Forelimb muscle (tissue), 1 donor: Measurements from ENCODE around the gene C19orf25. TPM values are rescaled to one million over a fixed set of nuclear protein-coding genes. Genes with fewer than 3 reads are reported as not detected.
A peak's percentile ranks its signal among the peaks of the same experiment; 100 is the strongest.

Experiments used
- DNase-seq: peaks from one replicate; pipeline ENCODE4 v3.0.0-alpha.2; 2013; ENCODE audit warnings: low read depth
- polyA plus RNA-seq: library from polyadenylated mRNA; unstranded; fragments of 120-200 nt; gene quantifications from one replicate; pipeline ENCODE4 v1.2.1, GENCODE V29; 2013; ENCODE audit not compliant: insufficient read length

Gene C19orf25
- polyA plus RNA-seq, 1 donor = 16.5 TPM

DNA sequence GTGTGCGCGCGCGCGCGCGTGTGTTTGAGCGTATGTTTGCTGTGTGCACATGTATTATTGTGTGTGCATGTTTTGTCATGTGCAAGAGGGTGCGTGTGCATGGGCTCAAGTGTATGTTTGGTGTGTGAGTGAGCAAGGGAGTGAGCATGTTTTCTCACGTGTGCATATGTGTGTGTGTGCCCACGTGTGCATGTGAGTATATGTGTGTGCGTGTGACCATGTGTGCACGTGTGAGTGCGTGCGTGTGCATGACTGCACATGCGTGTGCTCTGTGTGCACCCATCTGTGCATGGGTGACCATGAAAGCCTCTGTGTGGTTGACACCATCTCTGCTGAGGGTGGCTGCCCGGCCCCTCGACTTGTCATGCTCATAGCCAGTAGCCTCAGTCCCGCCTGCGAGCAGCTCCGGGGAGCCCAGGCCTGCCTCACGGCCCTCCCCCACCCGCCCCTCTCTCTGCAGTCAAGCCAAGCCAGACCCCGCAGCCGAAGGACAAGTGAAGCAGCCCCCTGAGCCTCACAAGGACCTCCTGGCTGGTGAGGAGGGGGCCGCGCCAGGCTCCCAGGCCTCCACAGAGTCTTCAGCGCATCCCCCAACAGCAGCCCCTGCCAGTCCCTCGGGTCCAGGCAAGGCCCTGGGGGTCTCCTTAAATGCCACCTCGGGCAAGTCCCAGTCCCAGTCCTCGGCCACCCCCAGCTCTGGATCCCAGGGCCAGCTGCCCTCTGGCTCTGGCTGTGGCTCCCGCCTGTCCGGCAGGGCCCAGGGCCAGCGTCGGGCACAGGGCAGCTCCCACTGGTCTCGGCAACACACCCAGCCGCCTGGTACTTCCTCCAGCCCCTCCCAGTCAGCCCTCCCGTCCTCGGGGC lies 17.9 kb upstream of the C19orf25 start:
- DNase-seq = no peak

DNA sequence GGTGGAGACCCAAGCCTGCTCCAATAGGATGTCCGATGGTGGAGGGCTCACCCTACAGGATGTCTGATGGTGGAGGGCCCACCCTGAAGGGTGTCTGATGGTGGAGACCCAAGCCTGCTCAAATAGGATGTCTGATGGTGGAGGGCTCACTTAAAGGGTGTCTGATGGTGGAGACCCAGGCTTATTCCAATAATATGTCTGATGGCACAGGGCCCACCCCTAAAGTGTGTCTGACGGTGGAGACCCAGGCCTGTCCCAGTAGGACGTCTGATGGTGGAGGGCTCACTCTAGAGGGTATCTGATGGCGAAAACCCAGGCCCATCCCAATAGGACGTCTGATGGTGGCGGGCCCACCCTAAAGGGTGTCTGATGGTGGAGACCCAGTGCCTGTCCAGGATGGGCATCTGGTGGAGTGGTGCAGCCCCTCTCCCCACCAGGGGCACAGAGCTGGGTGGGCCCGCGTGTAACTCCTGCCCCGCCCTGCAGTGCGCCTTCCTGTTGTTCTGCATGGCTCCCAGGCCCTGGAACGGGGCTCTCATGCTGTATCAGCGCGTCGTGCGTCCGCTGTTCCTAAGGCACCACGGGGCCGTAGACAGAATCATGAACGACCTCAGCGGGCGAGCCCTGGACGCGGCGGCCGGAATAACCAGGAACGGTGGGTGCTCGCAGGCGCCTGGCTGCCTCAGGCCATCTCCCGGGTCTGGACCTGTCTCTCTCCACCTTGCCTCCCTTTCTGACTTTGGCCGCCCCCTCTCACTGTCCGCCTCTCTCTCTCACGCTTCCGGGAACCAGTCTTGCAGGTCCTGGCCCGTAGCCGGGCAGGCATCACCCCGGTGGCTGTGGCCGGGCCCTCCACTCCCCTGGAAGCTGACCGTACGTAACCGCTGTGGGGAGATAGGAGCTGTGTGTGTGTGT lies 17.0 kb upstream of the C19orf25 start:
- DNase-seq = no peak

DNA sequence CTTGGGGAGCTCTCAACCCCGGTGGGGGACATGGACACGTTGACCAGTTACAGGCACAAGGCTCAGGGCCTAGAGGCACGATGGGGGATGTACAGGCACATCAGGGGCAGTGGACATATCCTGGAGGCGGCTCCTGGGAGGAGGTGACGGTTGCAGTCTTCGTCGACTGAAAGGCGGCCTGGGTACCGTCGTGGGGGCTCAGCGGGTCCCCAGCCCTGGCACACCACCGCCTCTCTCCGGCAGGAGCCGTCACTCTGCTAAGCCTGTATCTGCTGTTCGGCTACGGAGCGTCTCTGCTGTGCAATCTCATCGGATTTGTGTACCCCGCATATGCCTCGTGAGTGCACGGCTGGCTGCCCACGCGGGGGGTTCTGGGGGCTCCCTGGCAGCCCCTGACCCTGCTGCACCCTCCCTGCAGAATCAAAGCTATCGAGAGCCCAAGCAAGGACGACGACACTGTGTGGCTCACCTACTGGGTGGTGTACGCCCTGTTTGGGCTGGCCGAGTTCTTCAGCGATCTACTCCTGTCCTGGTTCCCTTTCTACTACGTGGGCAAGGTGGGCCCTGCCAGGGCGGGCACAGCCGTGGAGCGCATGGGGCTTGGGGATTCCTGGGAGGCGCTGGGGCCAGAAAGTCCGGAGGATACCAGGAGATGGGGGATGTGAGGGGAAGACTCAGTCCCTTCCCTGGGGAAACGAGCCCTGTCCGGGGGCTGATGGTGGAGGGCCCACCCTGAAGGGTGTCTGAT lies 16.2 kb upstream of the C19orf25 start:
- DNase-seq = no peak

DNA sequence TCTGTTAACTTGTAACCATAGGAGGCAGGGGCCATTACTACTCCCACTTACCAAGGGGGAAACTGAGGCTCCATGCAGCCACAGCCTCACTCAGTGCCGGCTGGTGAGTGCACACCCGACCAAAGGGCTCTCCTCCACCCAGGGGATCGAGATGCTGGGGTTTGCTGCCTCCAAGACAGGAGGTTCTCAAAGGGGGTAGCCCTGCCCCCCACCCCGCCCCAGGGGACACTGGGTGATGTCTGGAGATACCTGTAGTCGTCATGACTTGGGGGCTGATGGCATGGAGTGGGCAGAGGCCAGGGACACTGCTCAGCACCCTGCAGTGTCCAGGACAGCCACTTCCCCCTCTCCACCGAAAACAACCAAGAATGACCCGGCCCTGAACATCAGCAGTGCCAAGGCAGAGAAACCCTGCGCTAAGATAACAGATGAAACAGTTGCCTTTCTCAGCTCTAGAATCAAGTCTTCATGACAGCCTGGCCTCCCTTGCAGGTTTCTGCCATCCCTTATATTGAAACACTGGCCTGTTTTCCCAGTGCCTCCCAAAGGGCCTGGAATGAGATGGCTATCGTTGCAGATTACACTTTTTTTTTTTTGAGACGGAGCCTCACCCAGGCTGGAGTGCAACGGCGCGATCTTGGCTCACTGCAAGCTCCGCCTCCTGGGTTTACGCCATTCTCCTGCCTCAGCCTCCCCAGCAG lies 15.2 kb upstream of the C19orf25 start:
- DNase-seq = no peak

DNA sequence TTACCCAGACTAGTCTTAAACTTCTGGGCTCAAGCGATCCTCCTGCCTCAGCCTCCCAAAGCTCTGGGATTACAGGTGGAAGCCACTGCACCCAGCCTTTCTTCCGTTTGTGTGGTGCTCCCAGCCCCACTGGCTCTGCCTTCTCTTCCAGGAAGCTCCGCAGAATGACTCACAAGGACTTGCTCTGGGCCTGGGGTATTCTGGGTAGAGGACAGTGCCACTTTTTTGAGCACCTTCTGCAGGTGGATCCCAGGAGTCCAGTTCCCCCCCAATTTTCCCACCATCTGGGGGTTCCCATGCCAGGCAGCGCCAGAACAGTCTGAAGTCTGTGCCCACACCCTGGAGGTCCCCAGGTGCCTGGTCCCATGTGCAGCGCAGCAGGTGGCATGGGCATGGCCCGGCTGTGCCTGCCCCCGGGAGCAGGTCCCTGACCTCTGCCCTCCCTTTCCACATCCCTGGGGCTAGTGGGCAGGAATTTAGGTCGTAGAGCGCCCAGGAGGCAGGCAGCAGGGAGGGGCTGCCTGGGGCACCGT lies 13.5 kb upstream of the C19orf25 start:
- no peak for DNase-seq

DNA sequence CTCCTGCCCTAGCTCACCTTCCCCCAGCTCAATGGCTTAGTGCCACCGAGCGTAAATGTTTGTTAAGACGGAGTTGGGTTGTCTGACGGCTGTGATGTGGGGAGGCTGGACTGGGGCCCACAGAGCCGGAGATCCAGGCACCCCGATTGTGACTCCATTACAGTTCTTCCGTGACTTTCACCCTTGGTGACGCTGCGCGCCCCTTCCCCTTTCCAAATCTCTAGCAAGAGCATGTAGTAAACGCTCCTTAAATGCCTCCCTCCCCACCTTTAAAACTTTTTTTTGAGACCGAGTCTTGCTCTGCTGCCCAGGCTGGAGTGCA lies 12.8 kb upstream of the C19orf25 start:
- no peak for DNase-seq

DNA sequence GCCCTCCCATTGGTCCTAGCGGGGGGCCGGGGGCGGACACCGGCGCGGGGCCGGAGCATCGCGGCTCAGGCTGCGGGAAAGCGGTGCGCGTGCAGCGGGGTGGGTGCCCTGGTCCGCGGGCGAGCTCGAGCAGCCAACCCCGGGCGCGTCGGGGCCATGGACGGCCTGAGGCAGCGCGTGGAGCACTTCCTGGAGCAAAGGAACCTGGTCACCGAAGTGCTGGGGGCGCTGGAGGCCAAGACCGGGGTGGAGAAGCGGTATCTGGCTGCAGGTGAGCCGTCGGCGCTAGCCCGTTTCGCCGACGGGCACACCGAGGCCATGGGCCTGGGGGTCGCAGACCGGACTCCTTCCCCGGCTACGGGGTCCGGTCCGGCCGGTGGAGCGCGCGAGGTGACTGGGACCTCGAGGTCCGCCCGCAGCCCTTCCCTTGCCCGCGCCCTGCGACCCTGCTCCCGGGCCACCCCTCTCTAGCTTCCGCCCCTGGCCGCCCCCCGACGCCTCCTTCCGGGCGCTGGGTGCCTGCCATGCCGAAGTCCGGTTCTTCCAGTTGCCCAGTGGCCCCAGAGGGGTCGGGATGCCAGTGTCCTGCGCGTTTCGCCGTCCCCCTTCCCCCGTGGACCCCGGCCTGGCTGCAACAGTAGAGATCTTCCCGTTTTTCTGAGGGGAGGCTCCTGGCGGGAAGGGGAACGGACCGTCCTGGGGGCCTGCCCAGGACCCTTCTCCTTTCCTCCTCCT lies 12.3 kb upstream of the C19orf25 start, which contains the start of gene REEP6:
Gene REEP6 (plus strand): TSS at position 68 of the 735 bp plus-strand sequence. CDS start 89 bp downstream, at position 157.
- DNase-seq = no peak

DNA sequence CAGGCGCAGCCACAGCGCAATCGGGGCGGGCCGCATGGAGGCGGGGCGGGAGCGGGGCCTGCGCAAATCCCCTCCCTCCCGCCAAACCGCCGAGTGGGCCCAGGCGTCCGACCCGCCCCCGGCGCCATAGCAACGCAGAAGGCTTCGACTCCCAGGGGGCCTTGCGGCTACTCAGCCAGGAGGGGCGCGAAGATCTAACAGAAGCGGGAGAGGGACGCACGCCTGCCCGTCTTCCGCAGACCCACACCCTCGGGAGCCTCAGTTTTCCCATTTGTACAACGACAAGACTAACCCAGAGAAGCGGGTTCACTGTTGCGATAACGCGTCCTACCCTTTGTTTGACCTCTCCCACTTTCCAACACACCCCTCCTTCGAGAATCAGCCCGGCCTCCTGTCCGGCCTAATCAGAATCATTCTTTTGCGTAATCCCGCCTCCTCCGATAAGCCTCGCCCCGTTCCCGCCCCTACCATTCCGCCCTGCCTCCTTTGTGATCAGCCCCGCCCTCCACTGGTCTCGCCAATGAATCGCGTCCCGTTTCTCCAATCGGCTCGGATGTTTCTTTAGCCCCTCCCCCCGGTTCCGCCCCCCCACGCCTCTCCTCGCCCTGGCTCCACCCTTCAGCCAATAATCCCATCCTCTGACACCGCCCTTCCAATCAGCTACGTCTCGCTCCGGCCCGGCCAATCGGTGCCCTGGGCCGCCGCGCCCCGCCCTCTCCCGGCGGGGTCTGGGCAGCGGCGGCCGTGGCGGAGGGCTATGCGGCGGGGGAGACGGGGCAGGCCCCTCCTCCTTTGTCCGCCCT lies 11.5 kb upstream of the C19orf25 start, which contains the start of gene PCSK4:
Gene PCSK4 (minus strand): TSS at position 40 of the 803 bp plus-strand sequence. CDS start 4 bp downstream, at position 36.
- DNase-seq = peak; percentile 95

DNA sequence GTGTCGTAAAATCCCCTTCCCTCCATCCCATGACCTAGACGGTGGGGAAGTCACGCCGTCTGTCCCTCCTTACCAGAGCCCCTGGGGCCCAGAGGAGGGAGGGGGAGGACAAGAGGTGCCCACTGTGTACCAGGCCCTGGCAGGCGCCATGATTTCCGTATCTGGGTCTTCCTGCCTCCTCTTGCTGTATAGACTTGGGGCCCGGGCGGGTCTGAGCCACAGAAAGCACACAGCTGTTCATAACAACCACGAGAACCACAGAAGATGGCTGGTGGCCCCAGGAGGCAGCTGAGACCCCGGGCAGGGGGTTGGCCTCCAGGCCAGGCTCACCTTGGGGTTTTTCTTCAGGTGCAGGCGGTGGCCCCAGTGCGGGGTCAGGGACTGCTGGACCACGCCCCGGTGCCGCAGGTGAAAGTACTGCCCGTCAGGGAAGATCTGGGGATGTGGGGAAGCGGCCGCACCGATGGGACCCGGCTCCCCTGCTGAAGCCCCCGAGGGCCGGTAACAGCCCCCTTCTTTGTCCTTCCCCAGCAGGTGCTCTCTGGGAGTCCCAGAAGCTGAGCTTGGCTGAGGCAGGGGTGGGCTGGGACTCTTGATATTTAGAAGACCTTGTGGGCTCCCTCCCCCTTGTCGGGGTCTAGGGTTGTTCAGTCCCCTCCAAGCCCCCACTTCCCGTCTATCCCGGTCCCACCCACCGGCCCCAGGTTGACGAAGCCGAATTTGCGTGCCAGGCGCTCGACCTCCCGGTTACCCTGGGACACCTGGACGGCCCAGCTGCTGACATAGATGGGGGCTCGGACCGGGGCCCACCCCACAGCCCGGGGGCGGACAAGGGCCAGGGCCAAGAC lies 10.7 kb upstream of the C19orf25 start:
- DNase-seq = no peak

DNA sequence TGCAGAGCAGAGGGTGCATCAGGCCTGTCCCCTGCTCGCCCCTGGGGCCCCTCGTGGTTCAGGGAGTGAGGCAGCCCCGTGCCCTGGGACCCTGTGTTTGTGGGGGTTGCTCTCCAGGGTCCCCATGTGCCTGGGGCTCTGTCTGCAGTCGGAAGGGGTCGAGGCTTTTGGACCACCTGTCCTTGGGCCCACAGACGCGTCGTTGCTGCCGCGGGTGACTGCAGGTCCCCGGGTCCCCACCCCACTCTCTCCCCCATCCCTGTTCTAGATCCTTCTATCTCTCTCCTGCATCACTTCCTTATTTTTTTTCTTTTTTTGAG lies 9.2 kb upstream of the C19orf25 start:
- DNase-seq = no peak

DNA sequence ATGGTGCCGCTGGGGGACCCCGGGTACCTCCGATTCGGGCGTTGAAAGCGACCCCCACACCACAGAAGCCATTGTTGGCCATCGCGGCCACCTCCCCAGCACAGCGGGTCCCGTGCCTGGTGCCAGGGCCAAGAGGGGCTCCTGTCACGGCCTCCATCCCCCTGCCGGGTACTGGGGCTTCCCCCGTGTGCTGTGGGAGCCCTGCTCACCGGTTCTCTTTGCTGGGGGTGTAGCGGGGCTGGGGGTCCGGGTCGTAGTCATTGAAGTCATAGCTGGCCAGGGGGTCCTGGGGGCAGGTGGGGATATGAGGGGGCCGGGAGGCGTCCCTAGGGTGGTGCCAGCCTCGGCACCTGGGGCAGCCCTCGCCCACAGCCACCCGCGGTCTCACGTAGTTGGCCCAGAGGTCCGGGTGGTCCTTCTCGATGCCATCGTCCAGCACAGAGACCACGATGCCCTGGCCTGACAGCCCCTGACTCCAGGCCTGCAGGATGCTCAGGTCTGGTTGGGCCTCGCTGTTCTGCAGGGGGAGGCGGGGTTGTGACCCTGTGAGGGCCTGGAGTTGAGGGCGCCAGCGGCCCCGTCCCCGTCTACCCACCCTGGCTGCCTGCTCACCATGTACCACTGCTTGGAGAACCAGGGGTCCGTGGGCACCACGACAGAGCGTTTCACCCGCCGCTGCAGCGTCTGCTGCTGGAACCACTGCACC lies 8.7 kb upstream of the C19orf25 start:
- no peak for DNase-seq

DNA sequence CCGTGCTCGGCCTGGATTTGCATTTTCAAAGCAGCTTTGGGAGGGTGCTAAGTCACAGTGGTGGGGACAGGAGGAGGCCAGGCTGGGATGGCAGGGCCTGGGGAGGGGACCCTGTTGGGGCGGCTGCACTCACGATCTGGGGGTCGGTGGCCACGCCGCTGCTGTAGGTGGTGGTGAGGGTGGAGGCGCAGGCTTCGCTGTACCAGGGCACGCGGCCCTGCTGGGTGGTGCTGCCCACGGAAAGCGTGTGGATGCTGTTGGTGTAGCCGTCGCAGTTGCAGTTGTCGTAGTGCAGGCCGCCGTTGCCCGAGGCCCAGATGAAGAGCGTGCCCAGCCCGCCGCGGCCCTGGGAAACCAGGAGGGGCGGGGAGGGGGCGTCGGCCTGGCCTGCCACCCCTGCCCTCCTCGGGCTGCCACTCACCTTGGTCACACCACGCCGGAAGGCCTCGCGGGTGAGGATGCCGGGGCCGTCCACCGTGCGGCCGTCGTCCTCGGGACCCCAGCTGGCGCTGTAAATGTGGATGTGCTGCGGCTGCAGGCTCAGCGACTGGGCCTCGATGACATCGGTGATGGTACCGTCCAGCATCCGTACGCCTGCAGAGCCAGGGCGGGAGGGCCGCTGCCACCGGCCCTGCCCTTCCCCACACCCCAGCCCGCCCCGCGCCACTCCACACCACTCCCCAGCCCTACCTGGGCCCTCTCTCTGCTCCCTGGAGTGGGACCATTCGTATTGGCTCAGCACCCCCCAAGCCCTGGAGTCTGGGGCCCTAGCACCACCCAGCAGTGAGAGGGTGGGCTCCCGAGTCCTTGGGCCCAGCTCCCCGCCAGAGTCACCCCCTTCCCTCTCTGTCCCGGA lies 7.9 kb upstream of the C19orf25 start:
- DNase-seq = no peak

DNA sequence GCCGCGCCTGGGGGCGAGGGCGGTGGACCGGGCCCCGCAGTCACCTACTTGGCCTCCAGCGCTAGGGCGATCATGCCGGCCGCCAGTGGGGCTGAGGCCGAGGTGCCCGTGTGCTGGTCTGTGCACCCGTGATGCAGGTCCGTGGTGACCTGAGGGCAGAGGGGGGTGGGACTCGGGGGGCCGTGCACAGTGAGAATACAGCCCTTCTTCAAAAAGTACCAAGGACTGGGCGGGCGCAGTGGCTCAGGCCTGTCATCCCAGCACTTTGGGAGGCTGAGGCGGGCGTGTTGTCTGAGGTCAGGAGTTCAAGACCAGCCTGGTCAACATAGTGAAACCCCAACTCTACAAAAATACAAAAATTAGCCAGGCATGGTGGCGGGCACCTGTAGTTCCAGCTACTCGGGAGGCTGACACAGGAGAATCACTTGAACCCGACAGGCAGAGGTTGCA lies 5.0 kb upstream of the C19orf25 start:
- no peak for DNase-seq

DNA sequence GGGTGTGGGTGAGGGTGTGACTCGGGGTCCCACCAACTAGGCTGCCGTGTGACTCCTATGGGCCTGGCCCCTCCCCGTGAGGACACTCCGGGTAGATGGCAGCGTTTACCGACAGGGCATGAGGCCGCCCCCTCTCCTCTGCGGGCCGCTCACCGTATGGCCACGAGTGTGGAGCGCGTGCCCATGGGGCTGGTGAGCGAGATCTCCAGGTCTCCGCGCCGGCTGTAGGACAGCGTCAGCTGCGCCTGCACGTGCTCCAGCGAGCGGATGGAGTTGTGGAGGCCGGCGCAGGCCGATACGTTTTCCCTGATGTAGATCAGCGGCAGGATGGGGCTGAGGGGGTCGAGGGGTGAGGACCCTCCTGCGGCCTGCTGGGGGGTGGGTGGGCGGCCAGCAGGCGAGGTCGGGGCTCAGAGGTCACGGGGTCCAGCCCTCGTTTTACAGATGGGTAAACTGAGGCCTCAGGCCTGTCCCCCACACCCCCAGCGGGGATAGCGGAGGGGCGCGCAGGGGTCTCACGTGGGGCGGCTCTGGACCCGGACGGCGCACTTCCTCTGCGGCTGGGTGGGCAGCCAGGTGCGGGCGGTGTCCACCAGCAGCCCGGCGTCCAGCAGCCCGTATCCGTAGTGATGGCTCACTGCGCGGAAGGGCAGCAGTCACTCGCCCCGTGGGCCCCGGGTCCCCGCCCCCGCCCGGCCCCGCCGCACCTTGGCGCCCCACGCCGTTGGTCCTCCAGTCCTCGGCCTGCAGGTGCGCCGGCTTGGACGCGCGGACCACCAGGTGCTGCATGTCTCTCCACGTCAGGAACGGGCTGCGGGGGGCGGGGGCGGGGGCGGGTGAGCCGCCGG lies 4.3 kb upstream of the C19orf25 start:
- no peak for DNase-seq

DNA sequence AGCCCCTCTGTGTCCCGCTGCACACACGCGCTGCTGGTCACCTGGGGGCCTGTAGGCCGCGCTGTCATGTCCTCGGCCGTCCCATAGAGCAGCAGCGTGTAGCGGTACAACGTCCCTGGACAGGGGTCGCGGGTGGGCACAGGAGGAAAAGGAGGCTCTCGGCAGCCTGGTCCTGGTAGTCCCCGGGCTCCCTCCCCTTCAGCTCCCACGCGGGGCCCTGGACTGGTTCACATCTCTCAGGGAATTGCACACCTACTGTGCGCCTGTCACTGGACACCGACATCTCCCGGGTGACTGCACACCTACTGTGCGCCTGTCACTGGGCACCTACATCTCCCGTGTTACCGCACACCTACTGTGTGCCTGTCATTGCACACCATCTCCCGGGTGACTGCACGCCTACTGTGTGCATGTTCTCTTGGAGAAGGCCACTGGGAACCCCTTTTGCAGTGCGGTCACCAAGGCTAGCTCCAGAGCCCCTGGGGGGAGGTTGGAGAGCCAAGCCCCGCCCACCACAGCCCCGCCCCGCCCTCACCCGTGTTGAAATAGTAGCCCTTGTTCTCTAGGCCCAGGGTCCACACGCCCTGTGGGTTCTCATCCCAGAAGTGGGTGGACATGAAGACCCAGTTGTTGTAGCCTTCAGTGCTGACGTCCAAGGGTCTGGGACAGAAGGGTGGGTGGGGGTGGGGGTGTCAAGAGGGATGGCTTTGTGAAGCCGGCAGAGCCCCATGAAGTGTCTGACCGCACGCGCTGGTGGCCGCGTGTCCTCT lies 3.5 kb upstream of the C19orf25 start:
- DNase-seq = no peak
